ENCODE data around the gene OTUD1.

OTUD1 gene

DNA sequence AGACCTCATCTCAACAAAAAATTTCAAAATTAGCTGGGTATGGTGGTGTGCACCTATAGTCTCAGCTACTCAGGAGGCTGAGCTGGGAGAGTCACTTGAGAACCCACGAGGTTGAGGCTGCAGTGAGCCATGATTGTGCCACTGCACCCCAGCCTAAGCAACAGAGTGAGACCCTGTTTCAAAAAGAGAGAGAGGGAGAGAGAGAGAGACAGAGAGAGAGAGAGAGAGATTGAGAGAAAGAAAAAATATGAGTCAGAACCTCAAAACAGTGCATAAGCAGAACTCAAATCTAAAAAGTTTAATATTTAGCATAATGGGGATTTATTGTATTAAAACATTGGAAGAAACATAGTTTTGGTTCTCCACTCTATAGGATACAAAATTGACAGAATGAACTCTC is 17.5 kb upstream of the OTUD1 start:
- no peak for DNase-seq (ENCODE audit: low read depth)

DNA sequence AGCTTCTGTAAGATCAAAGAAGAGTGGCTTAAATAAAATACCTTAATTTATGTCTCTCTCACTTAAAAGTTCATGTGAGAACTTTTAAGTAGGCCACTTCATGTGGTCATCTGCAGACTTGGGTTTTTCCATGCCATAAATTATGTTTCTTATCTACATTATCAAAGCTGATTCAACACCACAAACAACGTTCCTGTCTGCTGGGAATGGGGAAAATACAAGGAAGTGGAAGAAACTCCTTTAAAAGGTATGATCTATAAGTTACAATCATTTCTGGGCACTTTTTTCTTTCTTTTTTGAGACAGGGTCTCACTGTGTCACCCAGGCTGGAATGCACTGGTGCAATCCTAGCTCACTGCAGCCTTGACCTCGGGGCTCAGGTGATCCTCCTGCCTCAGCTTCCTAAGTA is 16.9 kb upstream of the OTUD1 start:
- DNase-seq (ENCODE audit: low read depth) = no peak

DNA sequence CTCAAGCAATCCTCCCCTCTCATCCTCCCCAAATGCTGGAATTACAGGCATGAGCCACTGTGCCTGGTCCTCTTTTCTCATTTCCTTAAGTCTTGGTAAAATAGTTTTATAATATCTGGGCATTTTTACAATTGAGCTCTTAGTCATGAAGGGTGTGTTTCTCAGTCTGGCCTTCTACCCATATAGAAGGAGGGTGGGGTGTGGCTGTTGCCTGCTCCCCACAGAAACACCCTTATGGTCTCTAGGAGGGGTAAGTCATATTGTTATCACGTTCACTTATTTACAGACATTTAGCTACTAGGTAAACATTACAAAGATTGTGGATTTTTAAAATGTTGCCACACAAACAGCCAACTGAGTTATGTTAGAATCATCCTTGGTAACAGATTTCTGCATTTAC is 6.7 kb upstream of the OTUD1 start:
- no peak for DNase-seq (ENCODE audit: low read depth)

DNA sequence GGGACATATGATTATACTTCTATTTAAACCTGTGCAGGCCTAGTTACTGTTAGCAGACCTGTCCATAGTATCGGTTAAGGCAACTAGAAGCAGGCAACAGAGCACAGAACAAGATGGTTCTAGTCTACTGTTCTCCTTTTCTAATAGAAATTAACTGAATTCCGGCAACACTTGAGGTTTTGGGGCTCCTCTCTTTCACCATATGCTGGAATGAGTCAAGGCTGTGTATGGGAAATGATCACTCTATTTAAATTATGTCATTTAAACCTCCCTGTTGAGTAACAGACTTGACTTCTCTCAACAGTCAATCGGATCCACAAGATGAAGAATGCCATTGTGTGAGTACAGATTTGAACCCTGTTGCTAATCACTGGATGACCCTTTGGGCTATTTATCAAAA is 6.2 kb upstream of the OTUD1 start:
- DNase-seq (ENCODE audit: low read depth) = no peak

DNA sequence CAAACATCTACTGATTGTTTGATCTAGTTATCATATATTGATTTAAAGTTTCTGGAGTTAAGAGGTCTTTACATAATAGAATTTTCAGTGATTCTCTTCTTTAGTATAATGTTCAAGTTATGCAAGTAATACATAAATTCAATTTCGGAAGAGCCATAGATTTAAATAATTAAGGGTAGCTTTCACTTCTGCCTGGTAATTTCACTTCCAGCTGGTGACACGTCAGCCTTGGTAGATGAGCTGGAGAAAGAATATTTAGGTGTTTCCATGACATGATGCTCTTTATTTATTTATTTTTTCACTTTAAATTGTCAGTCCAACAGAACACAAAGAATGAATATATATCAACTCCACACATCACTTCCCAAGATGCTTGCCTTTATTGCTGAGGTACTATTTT is 5.2 kb upstream of the OTUD1 start:
- DNase-seq (ENCODE audit: low read depth) = no peak

DNA sequence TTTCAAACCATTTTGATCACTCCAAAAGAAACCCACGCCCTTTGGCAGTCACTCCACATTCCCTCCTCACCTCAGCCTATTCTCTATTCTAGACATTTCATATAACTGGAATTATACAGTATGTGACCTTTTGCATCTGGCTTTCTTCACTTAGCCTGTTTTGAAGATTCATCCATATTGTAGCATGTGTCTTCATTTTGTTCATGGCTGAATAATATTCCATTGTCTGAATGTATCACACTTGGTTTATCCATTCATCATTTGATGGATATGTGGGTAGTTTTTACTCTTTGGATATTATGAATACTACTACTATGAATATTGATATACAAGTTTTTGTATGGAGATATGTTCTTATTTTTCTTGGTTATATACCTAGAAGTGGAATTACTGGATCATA is 3.5 kb upstream of the OTUD1 start:
- DNase-seq (ENCODE audit: low read depth) = no peak

DNA sequence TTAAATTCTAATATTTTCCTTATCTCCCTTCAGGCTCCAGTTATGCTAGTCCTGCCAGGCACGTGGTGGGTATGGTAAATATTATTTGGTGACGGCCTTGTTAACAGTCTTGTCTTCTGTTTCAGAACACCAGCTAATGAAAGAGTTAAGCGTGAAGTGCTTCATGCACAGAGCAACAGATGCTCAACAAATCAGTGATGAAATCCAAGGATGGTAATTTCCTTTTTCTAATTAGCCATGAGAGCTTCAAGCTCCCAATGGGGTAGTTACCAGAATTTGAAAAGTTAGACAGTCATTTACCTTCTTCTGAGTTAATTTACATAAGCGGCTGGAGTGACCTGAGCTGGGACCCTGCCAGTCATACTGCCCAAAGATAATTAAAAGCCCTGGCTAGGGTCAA is 1.9 kb upstream of the OTUD1 start:
- no peak for DNase-seq (ENCODE audit: low read depth)

DNA sequence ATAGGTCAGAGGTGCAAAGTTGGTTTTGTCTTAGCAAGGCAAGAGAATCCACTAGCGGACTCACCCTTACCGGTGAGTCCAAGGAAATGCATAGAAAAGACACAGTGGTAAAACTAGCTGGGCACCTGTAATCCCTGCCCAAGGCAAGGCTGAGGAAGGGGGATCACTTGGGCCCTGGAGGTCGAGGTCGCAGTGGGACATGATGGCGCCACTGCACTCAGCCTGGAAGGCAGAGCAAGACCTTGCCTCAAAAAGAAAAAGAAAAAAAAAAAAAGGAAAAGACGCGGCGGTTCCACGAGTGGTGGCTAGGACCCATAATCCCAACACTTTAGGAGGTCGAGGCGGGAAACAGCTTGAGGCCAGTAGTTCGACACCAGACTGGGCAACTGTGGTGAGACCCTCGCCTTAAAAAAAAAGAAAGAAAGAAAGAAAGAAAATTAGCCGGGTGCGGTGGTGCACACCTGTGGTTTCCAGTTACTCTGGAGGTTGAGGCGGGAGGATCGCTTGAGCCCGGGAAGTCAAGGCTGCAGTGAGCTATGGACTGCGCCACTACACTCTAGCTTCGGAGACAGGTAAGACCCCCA is 820 bp upstream of the OTUD1 start:
- no peak for DNase-seq (ENCODE audit: low read depth)

DNA sequence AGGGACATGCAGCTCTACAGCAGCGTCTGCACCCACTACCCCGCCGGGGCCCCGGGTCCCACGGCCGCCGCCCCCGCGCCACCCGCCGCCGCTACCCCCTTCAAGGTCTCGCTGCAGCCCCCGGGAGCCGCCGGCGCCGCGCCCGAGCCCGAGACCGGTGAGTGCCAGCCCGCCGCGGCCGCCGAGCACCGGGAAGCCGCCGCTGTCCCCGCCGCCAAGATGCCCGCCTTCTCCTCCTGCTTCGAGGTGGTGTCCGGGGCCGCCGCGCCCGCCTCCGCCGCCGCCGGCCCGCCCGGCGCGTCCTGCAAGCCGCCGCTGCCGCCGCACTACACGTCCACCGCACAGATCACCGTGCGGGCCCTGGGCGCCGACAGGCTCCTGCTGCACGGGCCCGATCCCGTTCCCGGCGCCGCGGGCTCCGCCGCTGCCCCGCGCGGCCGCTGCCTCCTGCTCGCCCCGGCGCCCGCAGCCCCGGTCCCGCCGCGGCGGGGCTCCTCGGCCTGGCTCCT is 631 bp downstream of the OTUD1 start:
- no peak for DNase-seq (ENCODE audit: low read depth)

DNA sequence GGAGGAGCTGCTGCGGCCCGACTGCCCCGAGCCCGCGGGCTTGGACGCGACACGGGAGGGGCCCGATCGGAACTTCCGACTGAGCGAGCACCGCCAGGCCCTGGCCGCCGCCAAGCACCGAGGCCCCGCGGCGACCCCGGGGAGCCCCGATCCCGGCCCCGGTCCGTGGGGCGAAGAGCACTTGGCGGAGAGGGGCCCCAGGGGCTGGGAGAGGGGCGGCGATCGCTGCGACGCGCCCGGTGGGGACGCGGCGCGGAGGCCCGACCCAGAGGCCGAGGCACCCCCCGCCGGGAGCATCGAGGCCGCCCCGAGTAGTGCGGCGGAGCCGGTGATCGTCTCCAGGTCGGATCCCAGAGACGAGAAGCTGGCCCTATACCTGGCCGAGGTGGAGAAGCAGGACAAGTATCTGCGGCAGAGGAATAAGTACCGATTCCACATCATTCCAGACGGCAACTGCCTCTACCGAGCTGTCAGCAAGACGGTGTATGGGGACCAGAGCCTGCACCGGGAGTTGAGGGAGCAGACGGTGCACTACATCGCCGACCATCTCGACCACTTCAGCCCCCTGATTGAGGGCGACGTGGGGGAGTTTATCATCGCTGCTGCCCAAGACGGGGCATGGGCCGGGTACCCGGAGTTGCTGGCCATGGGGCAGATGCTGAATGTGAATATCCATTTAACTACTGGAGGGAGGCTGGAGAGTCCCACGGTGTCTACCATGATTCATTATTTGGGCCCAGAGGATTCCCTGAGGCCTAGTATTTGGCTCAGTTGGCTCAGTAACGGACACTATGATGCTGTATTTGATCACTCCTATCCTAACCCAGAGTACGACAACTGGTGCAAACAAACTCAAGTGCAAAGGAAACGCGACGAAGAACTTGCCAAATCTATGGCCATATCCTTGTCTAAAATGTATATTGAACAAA is 1.4 kb downstream of the OTUD1 start:
- DNase-seq (ENCODE audit: low read depth) = no peak

DNA sequence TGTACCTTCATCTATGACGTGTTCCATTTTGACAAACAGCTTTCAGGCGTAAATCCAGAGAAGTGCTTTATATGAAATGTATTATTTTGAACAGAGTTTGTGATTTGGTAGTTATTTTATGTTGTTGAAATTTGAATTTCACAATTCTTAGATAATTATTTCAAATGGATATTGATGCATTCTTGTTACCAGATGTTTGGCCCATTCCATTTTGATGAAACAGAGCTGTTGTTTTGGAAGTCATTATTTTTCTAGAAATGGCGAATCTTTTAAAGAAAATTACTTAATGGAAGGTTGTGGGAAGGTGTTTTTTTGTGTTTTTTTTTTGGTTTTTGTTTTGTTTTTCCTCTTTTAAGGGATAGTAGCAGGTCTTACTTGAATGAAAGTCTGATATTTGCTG is 2.4 kb downstream of the OTUD1 start:
- no peak for DNase-seq (ENCODE audit: low read depth)

DNA sequence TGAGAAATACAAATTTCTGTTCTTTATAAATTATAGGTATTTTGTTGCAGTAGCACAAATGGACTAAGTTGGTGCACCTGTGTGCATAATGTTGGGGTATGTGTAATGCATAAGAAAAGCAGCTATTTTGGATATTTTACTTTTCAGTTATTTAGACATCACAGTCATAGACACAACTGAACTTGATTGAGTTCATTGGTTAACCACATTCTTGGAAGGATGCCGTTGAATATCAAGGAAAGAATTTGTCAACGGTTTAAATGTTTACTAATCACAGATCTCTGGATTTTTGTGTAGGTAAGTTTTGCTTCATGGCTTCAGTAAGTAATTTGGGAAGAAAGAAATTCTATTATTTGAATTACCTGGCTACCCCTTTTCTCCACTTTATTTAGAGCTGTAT is 4.1 kb downstream of the OTUD1 start:
- DNase-seq (ENCODE audit: low read depth) = no peak

DNA sequence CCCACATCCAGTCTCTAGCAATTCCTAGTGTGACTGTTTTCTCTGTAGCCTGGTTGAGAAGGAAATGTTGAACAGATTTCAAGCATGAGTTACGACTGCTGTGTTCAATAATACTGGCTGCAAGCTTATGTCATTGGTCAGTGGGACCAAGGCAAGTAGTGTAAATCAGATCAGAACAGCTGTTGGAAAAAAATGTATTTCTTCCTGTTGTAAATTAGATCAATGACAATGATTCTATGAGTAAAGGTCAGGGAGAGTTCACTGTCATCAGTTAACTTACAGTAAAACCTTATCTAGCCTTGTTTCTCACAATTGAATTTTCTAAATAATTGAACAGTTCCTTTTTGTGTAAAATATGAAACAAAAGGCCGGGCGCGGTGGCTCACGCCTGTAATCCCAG is 6.7 kb downstream of the OTUD1 start:
- DNase-seq (ENCODE audit: low read depth) = no peak

DNA sequence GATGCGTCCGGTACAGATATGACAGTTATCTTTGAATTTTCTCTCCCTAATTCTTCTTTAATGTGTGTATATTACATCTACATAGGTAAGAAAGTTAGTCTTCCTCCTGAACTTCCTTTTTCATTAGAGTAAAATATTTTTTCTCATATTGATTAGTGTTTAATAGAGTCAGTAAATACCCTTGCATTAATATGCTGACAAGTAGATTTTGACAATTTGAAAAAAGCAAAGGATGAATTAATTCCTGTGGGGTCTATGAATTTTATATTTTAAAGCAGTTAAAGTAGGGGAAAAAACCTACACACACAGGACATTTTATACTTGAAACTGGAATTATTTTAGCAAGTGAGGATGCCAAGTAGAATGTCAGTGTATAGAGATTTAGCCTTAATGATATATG is 9.4 kb downstream of the OTUD1 start:
- DNase-seq (ENCODE audit: low read depth) = no peak

DNA sequence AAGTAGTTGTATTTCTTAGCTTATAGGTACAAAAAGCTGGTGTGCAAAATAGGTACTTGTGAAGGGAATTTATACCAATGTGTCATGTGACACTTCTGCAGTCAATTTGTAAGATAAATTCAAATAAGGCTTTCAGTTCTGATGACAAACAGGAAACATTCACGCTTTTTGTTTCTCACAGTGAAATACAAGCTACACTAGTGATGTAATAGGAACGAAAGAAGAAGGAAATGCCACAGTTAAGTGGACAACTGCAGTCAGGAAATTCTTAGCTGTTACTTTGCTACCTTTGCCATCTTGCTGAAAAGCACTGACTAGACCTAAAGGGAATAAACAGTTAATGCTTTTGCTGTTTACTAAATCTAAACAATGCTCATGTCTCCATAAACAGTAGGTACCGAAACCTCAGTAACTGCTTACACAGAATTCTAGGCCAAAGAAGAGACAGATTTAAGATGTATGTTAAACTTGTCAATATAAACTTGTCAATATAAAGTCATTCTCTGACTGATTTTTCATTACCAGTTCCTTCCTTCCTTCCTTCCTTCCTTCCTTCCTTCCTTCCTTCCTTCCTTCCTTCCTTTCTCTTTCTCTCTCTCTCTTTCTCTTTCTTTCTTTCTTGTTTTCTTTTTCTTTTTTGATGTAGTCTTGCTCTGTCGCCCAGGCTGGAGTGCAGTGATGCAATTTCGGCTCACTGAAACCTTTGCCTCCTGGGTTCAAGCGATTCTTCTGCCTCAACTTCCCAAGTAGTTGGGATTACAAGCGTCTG is 10.1 kb downstream of the OTUD1 start:
- DNase-seq (ENCODE audit: low read depth) = no peak

DNA sequence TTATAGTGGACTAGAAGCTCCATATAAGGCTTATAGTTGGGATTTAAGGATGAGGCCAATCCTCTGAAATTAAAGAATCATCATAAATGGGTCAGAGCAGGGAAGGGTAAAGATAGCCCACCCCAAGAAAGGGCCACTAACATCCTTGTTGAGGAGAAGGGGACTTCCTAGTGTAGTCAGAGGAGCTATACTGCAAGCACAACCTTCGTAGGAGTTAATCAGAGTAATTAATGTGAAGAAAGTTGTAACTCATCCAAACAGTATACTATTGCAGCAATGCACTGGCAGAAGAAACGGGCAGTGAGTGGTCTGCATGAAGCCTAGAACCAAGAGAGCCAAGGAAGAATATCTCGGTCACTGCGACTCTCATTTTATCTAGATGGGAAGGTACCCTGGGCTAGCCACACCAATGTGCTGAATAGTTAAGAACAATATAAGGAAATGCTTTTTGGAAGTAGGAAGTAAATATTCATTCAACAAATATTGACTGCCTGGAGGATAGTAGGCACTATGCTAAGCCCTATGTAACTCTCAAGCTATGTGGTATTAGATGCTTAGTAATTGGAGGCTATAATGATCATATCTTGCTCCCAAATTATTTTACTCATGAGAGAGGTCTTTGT is 13.3 kb downstream of the OTUD1 start:
- DNase-seq (ENCODE audit: low read depth) = no peak

DNA sequence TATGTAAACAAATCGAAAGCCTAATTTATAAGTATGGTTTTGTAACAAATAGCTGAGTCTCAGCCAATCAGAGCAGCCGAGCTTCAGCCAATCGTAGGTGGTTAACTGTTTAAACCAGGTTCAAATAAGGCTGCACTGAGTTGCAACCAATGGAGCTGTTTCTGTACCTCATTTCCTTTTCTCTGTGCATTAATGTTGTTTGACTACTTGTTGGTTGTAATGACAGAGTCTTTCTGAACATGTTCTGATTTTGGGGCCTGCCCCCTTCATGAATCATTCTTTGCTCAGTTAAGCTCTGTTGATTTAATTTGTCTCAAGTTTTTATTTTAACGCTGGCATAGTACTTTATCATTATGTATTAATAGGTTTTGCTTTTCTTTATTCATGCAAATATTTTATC is 14.6 kb downstream of the OTUD1 start:
- no peak for DNase-seq (ENCODE audit: low read depth)

DNA sequence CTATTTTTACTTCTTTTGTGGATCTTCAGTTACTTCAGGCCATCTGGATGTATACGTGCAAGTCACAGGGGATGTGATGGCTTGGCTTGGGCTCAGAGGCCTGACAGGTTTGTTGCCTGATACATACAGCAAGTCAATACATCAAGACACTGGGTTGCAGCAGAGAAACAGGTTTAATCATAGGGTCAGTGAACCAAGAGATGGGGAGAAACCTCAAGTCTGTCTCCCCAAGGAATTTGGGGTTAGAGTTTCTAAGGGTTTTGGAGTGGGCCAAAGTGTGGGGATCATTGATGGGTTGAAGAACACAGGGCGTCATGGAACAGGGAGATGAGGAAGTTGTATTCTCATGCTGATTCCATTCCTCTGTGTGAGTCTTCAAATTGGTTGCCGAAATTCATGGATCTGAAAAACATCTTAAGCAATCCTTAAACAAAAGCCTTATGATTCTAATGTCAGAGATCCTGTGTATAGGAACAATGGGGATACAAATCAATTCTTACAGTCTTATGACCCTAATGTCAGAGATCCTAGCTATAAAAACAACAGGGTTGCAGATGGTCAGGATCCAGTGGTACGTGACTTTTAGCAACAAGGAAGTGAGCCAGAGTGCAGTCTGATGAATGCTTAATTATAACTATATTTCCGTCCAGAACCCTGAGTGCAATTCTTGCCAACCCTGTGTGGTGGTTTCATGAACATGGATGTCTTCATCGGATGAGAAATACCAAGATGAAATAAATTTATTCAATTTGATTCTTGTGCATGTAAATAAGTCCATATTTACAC is 18.9 kb downstream of the OTUD1 start:
- DNase-seq (ENCODE audit: low read depth) = no peak

DNA sequence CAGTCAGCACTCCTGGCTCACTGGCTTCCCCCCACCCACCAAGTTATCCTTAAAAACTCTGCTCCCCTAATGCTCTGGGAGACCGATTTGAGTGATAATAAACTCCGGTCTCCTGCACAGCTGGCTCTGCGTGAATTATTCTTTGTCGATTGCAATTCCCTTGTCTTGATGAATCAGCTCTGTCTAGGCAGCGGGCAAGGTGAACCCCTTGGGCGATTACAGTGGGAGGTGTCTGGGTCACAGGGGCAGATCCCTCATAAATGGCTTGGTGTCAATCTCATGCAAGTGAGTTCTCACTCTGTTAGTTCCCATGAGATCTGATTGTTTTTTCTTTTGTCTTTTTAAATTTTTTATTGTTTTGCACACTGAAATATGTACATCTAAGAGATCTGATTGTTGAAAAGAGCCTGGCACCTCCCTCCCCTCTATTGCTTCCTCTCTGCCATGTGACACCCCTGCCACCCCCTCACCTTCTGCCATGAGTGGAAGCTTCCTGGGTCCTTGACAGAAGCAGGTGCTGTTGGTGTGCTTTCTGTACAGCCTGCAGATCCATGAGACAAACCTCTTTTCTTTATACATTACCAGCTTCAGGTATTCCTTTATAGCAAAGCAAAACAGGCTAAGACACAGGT is 20.5 kb downstream of the OTUD1 start:
- DNase-seq (ENCODE audit: low read depth) = no peak

DNA sequence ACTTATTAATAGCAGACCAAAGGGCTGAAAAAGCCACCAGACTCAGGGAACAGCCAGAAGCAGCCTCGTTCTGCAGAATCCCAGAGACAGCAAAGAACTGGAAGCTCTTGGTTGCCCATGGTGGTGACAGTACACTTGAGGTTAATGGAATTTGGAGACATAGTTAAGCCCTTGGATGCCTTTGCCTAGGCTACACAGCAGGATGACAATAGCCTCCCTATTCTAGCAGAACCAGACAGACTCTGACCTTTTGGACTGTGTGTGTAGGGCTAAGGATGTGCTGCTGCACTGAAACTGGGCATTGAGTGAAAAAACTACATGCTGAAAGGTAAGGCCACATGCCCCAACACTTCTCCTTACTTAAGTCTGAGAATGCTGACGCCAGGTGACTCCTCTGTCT is 22.7 kb downstream of the OTUD1 start:
- no peak for DNase-seq (ENCODE audit: low read depth)

DNA sequence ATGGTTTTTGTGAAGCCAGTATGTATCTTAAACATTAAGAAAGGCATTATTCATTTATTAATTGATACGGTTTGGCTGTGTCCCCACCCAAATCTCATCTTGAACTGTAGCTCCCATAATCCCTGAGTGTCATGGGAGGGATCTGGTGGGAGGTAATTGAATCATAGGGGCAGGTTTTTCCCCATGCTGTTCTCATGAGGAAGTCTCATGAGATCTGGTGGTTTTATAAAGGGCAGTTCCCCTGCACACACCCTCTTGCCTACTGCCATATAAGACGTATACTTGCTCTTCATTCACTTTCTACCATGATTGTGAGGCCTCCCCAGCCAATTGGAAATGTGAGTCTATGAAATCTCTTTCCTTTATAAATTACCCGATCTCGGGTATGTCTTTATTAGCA is 28.1 kb downstream of the OTUD1 start:
- DNase-seq (ENCODE audit: low read depth) = no peak

Data from activated gamma-delta T cell treated with anti-CD3 and anti-CD28 coated beads, Interleukin-2, amount 50 U/mL, for 16 hours (primary cell).